Measurements from ENCODE around the gene NIF3L1.

GRCh38 chr2:200873560-200873959 is 15.6 kb upstream of the NIF3L1 start:
- TF ChIP-seq CTCF (IDR thresholded peaks at IDR 0.05) (no peak), POLR2A (IDR thresholded peaks at IDR 0.05) (no peak), POLR2AphosphoS5 (IDR thresholded peaks at IDR 0.05) (no peak)

Measured in suprapubic skin (tissue), 4 donors.